B cell (primary cell): ENCODE measurements around the gene POLE2. TPM values are rescaled to one million over a fixed set of nuclear protein-coding genes. Genes with fewer than 3 reads are reported as not detected.

Experiments used
- ATAC-seq: fragments of 200-7000 bp; cut with Tn5 transposase; one replicate; pipeline ENCODE4 v1.10.0; 2021; ENCODE audit warnings: low read depth, mild to moderate bottlenecking, moderate number of reproducible peaks, moderate library complexity
- CTCF ChIA-PET: fragments of 350-600 bp; sonication (Branson Sonifier 250); formaldehyde crosslinking; loops from one replicate; lab custom pipeline; 2021; ENCODE audit warnings: antibody characterized with exemption, inconsistent platforms; lab: Charles Lee
- POLR2A ChIA-PET: fragments of 350-600 bp; sonication (Branson Sonifier 250); formaldehyde crosslinking; loops from one replicate; lab custom pipeline; 2021; ENCODE audit warnings: antibody characterized with exemption; lab: Charles Lee
- DNase-seq: peaks from one replicate; pipeline ENCODE4 v3.0.0; 2013
- H2AFZ ChIP-seq: 2 replicates; pipeline ENCODE4 v1.6.1; 2012; ENCODE audit warnings: mild to moderate bottlenecking, low read depth, low read length; ENCODE audit not compliant: insufficient read depth, poor library complexity, severe bottlenecking
- H3K27ac ChIP-seq, 2 donors: 1 replicate in 1 of 2; 2 replicates in 1 of 2; pipeline ENCODE4 v1.5.1; 2012 to 2013; ENCODE audit warnings: low read length in 2 of 2, mild to moderate bottlenecking in 2 of 2, moderate library complexity in 1 of 2
- H3K27me3 ChIP-seq, 4 experiments: fragments of 200-600 bp in 1 of 4; sonication (generic) in 1 of 4; replicated peaks in 1 of 4; 1 replicate in 2 of 4; 2 replicates in 2 of 4; pipeline versions ENCODE4 v1.6.1 to v1.7.0; 2013 to 2016; ENCODE audit warnings: low read length in 3 of 4, mild to moderate bottlenecking in 2 of 4, mixed read lengths in 1 of 4, moderate library complexity in 1 of 4; ENCODE audit not compliant: insufficient read depth in 4 of 4, control insufficient read depth in 3 of 4; ENCODE audit errors: control extremely low read depth in 1 of 4
- H3K36me3 ChIP-seq, 2 experiments: replicated peaks in 1 of 2; 1 replicate in 1 of 2; 2 replicates in 1 of 2; pipeline versions ENCODE4 v1.6.1 to v1.7.1; 2013; ENCODE audit warnings: low read length in 1 of 2; ENCODE audit not compliant: insufficient read depth in 2 of 2, control insufficient read depth in 1 of 2; ENCODE audit errors: control extremely low read depth in 1 of 2, extremely low read depth in 1 of 2
- H3K4me1 ChIP-seq, 2 donors: fragments of 200-600 bp in 1 of 2; sonication (generic) in 1 of 2; 1 replicate in 1 of 2; 2 replicates in 1 of 2; pipeline versions ENCODE4 v1.5.1 to v1.6.1; 2013 to 2017; ENCODE audit warnings: low read length in 2 of 2; ENCODE audit not compliant: control insufficient read depth in 2 of 2, insufficient read depth in 2 of 2
- H3K4me2 ChIP-seq: replicated peaks from 2 replicates; pipeline ENCODE3; 2012; ENCODE audit warnings: mild to moderate bottlenecking, low read depth, low read length; ENCODE audit not compliant: poor library complexity, severe bottlenecking
- H3K4me3 ChIP-seq, 5 experiments: fragments of 200-600 bp in 1 of 5; sonication (generic) in 1 of 5; 1 replicate in 3 of 5; 2 replicates in 2 of 5; pipeline versions ENCODE4 v1.5.1 to v1.7.0; 2011 to 2016; ENCODE audit warnings: low read length in 4 of 5, mild to moderate bottlenecking in 4 of 5, low read depth in 2 of 5, control low read depth in 1 of 5, moderate library complexity in 1 of 5; ENCODE audit not compliant: insufficient read depth in 1 of 5; ENCODE audit errors: control extremely low read depth in 1 of 5, extremely low read depth in 1 of 5
- H3K79me2 ChIP-seq: fragments of 200-600 bp; sonication (generic); one replicate; pipeline ENCODE4 v1.6.0; 2016; ENCODE audit warnings: low read length; ENCODE audit not compliant: control insufficient read depth, insufficient read depth
- H3K9ac ChIP-seq: fragments of 200-600 bp; sonication (generic); 2 replicates; pipeline ENCODE4 v1.6.1; 2017; ENCODE audit warnings: mild to moderate bottlenecking, low read length, moderate library complexity
- H3K9me3 ChIP-seq, 3 donors: one replicate each; pipeline versions ENCODE4 v1.6.1 to v1.7.1; 2013; ENCODE audit warnings: low read length in 2 of 3; ENCODE audit not compliant: control insufficient read depth in 2 of 3, insufficient read depth in 1 of 3; ENCODE audit errors: control extremely low read depth in 1 of 3
- H4K20me1 ChIP-seq: 2 replicates; pipeline ENCODE4 v1.6.0; 2012; ENCODE audit warnings: mild to moderate bottlenecking, low read length; ENCODE audit not compliant: insufficient read depth, control insufficient read depth, poor library complexity, severe bottlenecking
- H3K27ac Mint-ChIP-seq: one replicate; pipeline ENCODE4 v1.8.0; 2021; ENCODE audit warnings: mixed read lengths
- H3K27me3 Mint-ChIP-seq: one replicate; pipeline ENCODE4 v1.8.0; 2021; ENCODE audit warnings: mixed read lengths
- H3K4me1 Mint-ChIP-seq: one replicate; pipeline ENCODE4 v1.8.0; 2021; ENCODE audit warnings: mixed read lengths
- H3K4me3 Mint-ChIP-seq: one replicate; pipeline ENCODE4 v1.8.0; 2021; ENCODE audit warnings: mixed read lengths
- H3K9me3 Mint-ChIP-seq: one replicate; pipeline ENCODE4 v1.8.0; 2022; ENCODE audit warnings: mixed read lengths; ENCODE audit not compliant: insufficient read depth
- CTCF ChIP-seq: fragments of 200-600 bp; IDR thresholded peaks from one replicate; pipeline ENCODE4 v1.8.0; 2022; ENCODE audit warnings: antibody characterized with exemption, mild to moderate bottlenecking
- EZH2 ChIP-seq: IDR thresholded peaks from 2 replicates; pipeline ENCODE4 v1.6.1; 2012; ENCODE audit warnings: borderline replicate concordance, low read depth, mild to moderate bottlenecking, moderate library complexity, low read length; ENCODE audit not compliant: insufficient read depth, poor library complexity, severe bottlenecking
- WGBS: methylation state at CpG from one replicate; pipeline ENCODE4 v1.1.5; 2013; ENCODE audit warnings: missing lambda C conversion rate; ENCODE audit not compliant: insufficient coverage; 5-methylcytosine and 5-hydroxymethylcytosine counted together
- intact Hi-C: fragments of 100-400 bp; cut with micrococcal nuclease; formaldehyde crosslinking; loops from one replicate; pipeline ENCODE4 v1.10.0; 2022
- polyA plus RNA-seq: library from polyadenylated mRNA; depleted of rRNA; stranded (reverse); fragments of >200 nt; gene quantifications from 2 replicates; pipeline ENCODE4 v1.2.3, GENCODE V29; 2012
- total RNA-seq, 2 donors: library from RNA; stranded (reverse); fragments of 120-200 nt in 1 of 2; gene quantifications; 1 replicate in 1 of 2; 2 replicates in 1 of 2; pipeline versions ENCODE4 v1.2.3 to v1.2.4, GENCODE V29; 2013 to 2022

POLE2 gene
- total and polyA plus RNA-seq, 2 donors (not counting 1 experiment from before 2014, with no cell fraction given), result 1.4 to 2.6 TPM

- Histone ChIP-seq H3K4me3 (peak within 1 kb of the TSS; percentile 75 to 94 (median 80)), H4K20me1 (no peaks in the 10 kb centered on the region), H3K27ac (peak within 1 kb of the TSS; percentile 92 to 97), H2AFZ (peak within 1 kb of the TSS; percentile 86), H3K79me2 (peaks cover 14% of the 10 kb centered on the region), H3K9ac (peak within 1 kb of the TSS; percentile 74), H3K9me3 (no peaks in the 10 kb centered on the region), H3K36me3 (peaks cover 0 to 4% of the 10 kb centered on the region in 2 experiments), H3K27me3 (no peaks in the 10 kb centered on the region), H3K4me1 (peaks cover 33 to 42% of the 10 kb centered on the region in 2 donors), H3K4me2 (peak within 1 kb of the TSS; percentile 82)
- ChIA-PET POLR2A (interaction anchor here (0.8 to 3.7 kb wide), 7 partner anchors 12 to 137 kb away, joined by 3 to 69 read pairs (median 4); partner anchors contain the start of genes DNAAF2, MGAT2, RPL36AL and RPS29), CTCF (interaction anchor here (0.6 to 6.8 kb wide), 8 partner anchors 12 to 723 kb away, joined by 3 to 92 read pairs (median 4); partner anchors contain the start of genes MGAT2, RPL36AL and RPS29)
- H3K9me3 Mint-ChIP-seq, result no peaks in the 10 kb centered on the region
- peak within 1 kb of the TSS; percentile 99 for H3K4me3 Mint-ChIP-seq
- intact Hi-C loops, result loop anchor here (1.0 to 5.0 kb wide), 4 partner anchors 22 to 634 kb away; partner anchors contain the start of genes MGAT2, RPL36AL, SOS2 and VCPKMT
- under 1% methylated on average over 77 of the region's 77 CpGs for WGBS
- H3K27ac Mint-ChIP-seq, result peak within 1 kb of the TSS; percentile 98
- ATAC-seq, result peak; percentile 73
- peaks cover 55% of the 10 kb centered on the region for H3K4me1 Mint-ChIP-seq
- DNase-seq, result peak; percentile 95
- TF ChIP-seq EZH2, result no peak
- no peaks in the 10 kb centered on the region for H3K27me3 Mint-ChIP-seq
These were observed 89.3 kb downstream of the POLE2 start, which contains the start of gene LRR1 for GRCh38 chr14:49598485-49599300. LRR1 (plus strand) TSS chr14:49598940; CDS start chr14:49599021, 81 bp downstream.

- Histone ChIP-seq H3K9ac (peak overlapping the region; percentile 74), H3K4me1 (peaks cover 34 to 44% of the 10 kb centered on the region in 2 donors), H2AFZ (peak overlapping the region; percentile 86), H3K27me3 (no peaks in the 10 kb centered on the region), H3K27ac (peak overlapping the region; percentile 92 to 97), H3K9me3 (no peaks in the 10 kb centered on the region), H4K20me1 (no peaks in the 10 kb centered on the region), H3K4me3 (peak overlapping the region; percentile 75 to 84 (median 80)), H3K79me2 (peaks cover 14% of the 10 kb centered on the region), H3K36me3 (peaks cover 0 to 2% of the 10 kb centered on the region in 2 experiments), H3K4me2 (peak overlapping the region; percentile 82)
- intact Hi-C loops, result loop anchor here (1.0 to 5.0 kb wide), 4 partner anchors 22 to 634 kb away; partner anchors contain the start of genes MGAT2, RPL36AL, SOS2 and VCPKMT
- ChIA-PET CTCF (interaction anchor here (1.2 to 6.8 kb wide), 6 partner anchors 12 to 171 kb away, joined by 3 to 92 read pairs (median 6); partner anchors contain the start of genes MGAT2, RPL36AL and RPS29), POLR2A (interaction anchor here (0.9 to 3.7 kb wide), 4 partner anchors 12 to 136 kb away, joined by 3 to 69 read pairs (median 30); partner anchors contain the start of genes DNAAF2, MGAT2, RPL36AL and RPS29)
- Mint-ChIP-seq H3K27me3 (no peaks in the 10 kb centered on the region), H3K9me3 (no peaks in the 10 kb centered on the region), H3K4me1 (peaks cover 57% of the 10 kb centered on the region), H3K4me3 (peak overlapping the region; percentile 99), H3K27ac (peak overlapping the region; percentile 98)
- no peak for ATAC-seq
- WGBS, result under 1% methylated on average over 14 of the region's 15 CpGs
- TF ChIP-seq CTCF, result no peak
- no peak for TF ChIP-seq EZH2
- no peak for DNase-seq
These were observed 89.9 kb downstream of the POLE2 start for GRCh38 chr14:49598189-49598484.
